ENCODE measurements around the gene TMEM106A. TPM values are rescaled to one million over a fixed set of nuclear protein-coding genes. Genes with fewer than 3 reads are reported as not detected.
A peak's percentile ranks its signal among the peaks of the same experiment; 100 is the strongest.

The TMEM106A gene
- total and polyA plus RNA-seq, 9 of the 15 experiments (the other 6 are each of a cell fraction or from before 2014, with no cell fraction given), result 0.03 to 0.29 (median 0.15) TPM

DNA sequence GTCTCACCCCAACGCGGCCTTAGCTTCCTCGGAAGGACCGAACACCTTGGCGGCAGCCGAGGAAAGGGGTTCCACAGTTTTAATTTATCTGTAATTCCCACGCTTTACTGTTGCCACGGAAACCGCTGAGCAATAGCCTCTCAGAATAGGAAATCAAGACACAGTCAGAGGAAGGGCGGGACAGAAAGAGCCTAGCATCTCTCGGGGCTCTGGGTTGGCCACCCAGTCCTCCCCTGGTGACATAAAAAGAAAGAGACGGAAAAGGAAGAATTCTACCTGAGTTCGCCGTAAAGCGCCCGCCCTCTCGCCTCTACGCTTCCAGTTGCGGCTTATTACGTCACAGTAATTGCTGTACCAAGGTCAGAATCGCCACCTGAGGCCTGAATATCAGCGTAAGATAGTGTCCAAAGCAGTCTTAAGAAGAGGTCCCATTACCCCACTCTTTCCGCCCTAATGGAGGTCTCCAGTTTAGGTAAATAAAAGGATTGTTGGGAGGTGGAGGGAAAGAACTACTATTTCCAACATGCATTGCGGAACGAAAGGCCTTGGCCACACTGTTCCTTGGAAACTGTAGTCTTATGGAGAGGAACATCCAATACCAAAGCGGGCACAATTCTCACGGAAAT, 41.4 kb upstream of the TMEM106A start (continued):
- TF ChIP-seq, protein P1, sequence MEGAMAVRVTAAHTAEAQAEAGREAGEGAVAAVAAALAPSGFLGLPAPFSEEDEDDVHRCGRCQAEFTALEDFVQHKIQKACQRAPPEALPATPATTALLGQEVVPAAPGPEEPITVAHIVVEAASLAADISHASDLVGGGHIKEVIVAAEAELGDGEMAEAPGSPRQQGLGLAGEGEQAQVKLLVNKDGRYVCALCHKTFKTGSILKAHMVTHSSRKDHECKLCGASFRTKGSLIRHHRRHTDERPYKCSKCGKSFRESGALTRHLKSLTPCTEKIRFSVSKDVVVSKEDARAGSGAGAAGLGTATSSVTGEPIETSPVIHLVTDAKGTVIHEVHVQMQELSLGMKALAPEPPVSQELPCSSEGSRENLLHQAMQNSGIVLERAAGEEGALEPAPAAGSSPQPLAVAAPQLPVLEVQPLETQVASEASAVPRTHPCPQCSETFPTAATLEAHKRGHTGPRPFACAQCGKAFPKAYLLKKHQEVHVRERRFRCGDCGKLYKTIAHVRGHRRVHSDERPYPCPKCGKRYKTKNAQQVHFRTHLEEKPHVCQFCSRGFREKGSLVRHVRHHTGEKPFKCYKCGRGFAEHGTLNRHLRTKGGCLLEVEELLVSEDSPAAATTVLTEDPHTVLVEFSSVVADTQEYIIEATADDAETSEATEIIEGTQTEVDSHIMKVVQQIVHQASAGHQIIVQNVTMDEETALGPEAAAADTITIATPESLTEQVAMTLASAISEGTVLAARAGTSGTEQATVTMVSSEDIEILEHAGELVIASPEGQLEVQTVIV (CRISPR knock-in tag; IDR thresholded peaks at IDR 0.05; ENCODE audit: borderline replicate concordance), result peak; percentile 93
- TF ChIP-seq HOXB6 (CRISPR knock-in tag; IDR thresholded peaks at IDR 0.05; ENCODE audit: borderline replicate concordance) (no peak), GATAD2B (IDR thresholded peaks at IDR 0.05; ENCODE audit: borderline replicate concordance) (no peak), BRD4 (IDR thresholded peaks at IDR 0.05) (no peak), ZNF778 (CRISPR knock-in tag; IDR thresholded peaks at IDR 0.05) (no peak), RFX7 (CRISPR knock-in tag; IDR thresholded peaks at IDR 0.05) (no peak), STAT5A (IDR thresholded peaks at IDR 0.05; ENCODE audit: borderline replicate concordance, low read length) (no peak), ZNF133 (CRISPR knock-in tag; IDR thresholded peaks at IDR 0.05) (no peak), HDAC6 (IDR thresholded peaks at IDR 0.05; ENCODE audit: low read depth, low read length) (no peak), RREB1 (CRISPR knock-in tag; IDR thresholded peaks at IDR 0.05) (no peak), THRAP3 (IDR thresholded peaks at IDR 0.05; ENCODE audit: borderline replicate concordance) (no peak), KDM5B (IDR thresholded peaks at IDR 0.05; ENCODE audit: insufficient replicate concordance, low read depth, low read length) (peak; percentile 33), ZBTB33 (CRISPR knock-in tag; IDR thresholded peaks at IDR 0.05) (no peak), ETS2 (tag; IDR thresholded peaks at IDR 0.05; ENCODE audit: borderline replicate concordance, poor library complexity, severe bottlenecking) (no peak), TGIF2 (CRISPR knock-in tag; IDR thresholded peaks at IDR 0.05) (no peak)
- TF ChIP-seq, protein P2, sequence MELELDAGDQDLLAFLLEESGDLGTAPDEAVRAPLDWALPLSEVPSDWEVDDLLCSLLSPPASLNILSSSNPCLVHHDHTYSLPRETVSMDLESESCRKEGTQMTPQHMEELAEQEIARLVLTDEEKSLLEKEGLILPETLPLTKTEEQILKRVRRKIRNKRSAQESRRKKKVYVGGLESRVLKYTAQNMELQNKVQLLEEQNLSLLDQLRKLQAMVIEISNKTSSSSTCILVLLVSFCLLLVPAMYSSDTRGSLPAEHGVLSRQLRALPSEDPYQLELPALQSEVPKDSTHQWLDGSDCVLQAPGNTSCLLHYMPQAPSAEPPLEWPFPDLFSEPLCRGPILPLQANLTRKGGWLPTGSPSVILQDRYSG (tag; conservative IDR thresholded peaks at IDR 0.05; ENCODE audit: low read depth), result peak; percentile 73; the same call in 1 of the 2 replicates

All from K562 (cell line).